WTC11 (cell line): Measurements from ENCODE around the gene SRM. TPM values are rescaled to one million over a fixed set of nuclear protein-coding genes. Genes with fewer than 3 reads are reported as not detected.

Experiments
- ATAC-seq: fragments of 200-7000 bp; cut with Tn5 transposase; 2 replicates; pipeline ENCODE4 v1.10.0; 2021; ENCODE audit warnings: mild to moderate bottlenecking, moderate library complexity
- CTCF ChIA-PET: fragments of 300-600 bp; sonication (Branson Sonifier 250); formaldehyde crosslinking; loops from one replicate; lab custom pipeline; 2021; ENCODE audit warnings: antibody characterized with exemption; lab: Charles Lee
- POLR2A ChIA-PET: fragments of 350-600 bp; sonication (Branson Sonifier 250); formaldehyde crosslinking; loops from one replicate; lab custom pipeline; 2021; ENCODE audit warnings: antibody characterized with exemption; lab: Charles Lee
- DNase-seq: peaks from one replicate; pipeline ENCODE4 v3.0.0; 2021; ENCODE audit warnings: low spot score
- H3K27ac Mint-ChIP-seq: 2 replicates; pipeline ENCODE4 v1.8.0; 2021; ENCODE audit warnings: mixed read lengths
- H3K27me3 Mint-ChIP-seq: 2 replicates; pipeline ENCODE4 v1.8.0; 2021; ENCODE audit warnings: low read depth, mild to moderate bottlenecking, moderate library complexity, mixed read lengths
- H3K36me3 Mint-ChIP-seq: 2 replicates; pipeline ENCODE4 v1.8.0; 2021; ENCODE audit warnings: mixed read lengths
- H3K4me1 Mint-ChIP-seq: 2 replicates; pipeline ENCODE4 v1.8.0; 2022; ENCODE audit warnings: mixed read lengths
- H3K4me3 Mint-ChIP-seq: 2 replicates; pipeline ENCODE4 v1.8.0; 2021; ENCODE audit warnings: mild to moderate bottlenecking, moderate library complexity, mixed read lengths
- H3K9me3 Mint-ChIP-seq: 2 replicates; pipeline ENCODE4 v1.8.0; 2021; ENCODE audit warnings: mixed read lengths
- AFF4 ChIP-seq: sonication (generic); formaldehyde crosslinking; IDR thresholded peaks from 2 replicates; pipeline ENCODE4 v1.8.1; 2023; ENCODE audit warnings: mild to moderate bottlenecking, missing genetic modification reagents, borderline replicate concordance
- CBFB ChIP-seq: sonication (generic); formaldehyde crosslinking; IDR thresholded peaks from 2 replicates; pipeline ENCODE4 v1.8.1; 2022; ENCODE audit warnings: mild to moderate bottlenecking, low read depth, missing genetic modification reagents
- CDX4 ChIP-seq: fragments of 250-450 bp; sonication (Bioruptor Pico); IDR thresholded peaks from 2 replicates; pipeline ENCODE4 v1.9.0; 2021; ENCODE audit warnings: moderate library complexity, mild to moderate bottlenecking, inconsistent platforms, borderline replicate concordance
- E2F5 ChIP-seq: sonication (generic); formaldehyde crosslinking; IDR thresholded peaks from 2 replicates; pipeline ENCODE4 v1.8.1; 2022; ENCODE audit warnings: mild to moderate bottlenecking, moderate library complexity, missing genetic modification reagents
- FOXK1 ChIP-seq: sonication (generic); formaldehyde crosslinking; IDR thresholded peaks from 2 replicates; pipeline ENCODE4 v1.8.0; 2022; ENCODE audit warnings: mild to moderate bottlenecking, moderate library complexity, missing genetic modification reagents
- GTF2I ChIP-seq: fragments of 250-450 bp; sonication (Bioruptor Pico); conservative IDR thresholded peaks from 2 replicates; pipeline ENCODE4 v1.4.0; 2021; ENCODE audit warnings: mild to moderate bottlenecking
- IRF2 ChIP-seq: sonication (generic); formaldehyde crosslinking; IDR thresholded peaks from 2 replicates; pipeline ENCODE4 v1.8.0; 2022; ENCODE audit warnings: low read depth, missing genetic modification reagents, borderline replicate concordance
- MXD4 ChIP-seq: fragments of 250-450 bp; sonication (Bioruptor Pico); IDR thresholded peaks from 2 replicates; pipeline ENCODE4 v1.8.0; 2021; ENCODE audit warnings: mild to moderate bottlenecking, moderate library complexity, borderline replicate concordance
- MYBL2 ChIP-seq: sonication (generic); formaldehyde crosslinking; IDR thresholded peaks from 2 replicates; pipeline ENCODE4 v1.8.1; 2023; ENCODE audit warnings: mild to moderate bottlenecking, moderate library complexity, missing genetic modification reagents
- NFYB ChIP-seq: sonication (generic); formaldehyde crosslinking; conservative IDR thresholded peaks from 2 replicates; pipeline ENCODE4 v1.8.0; 2022; ENCODE audit warnings: low read depth, missing genetic modification reagents
- NR3C1 ChIP-seq: sonication (generic); formaldehyde crosslinking; conservative IDR thresholded peaks from 2 replicates; pipeline ENCODE4 v1.8.1; 2023; ENCODE audit warnings: low read depth, mild to moderate bottlenecking, missing genetic modification reagents
- RELA ChIP-seq: sonication (generic); formaldehyde crosslinking; IDR thresholded peaks from 2 replicates; pipeline ENCODE4 v1.8.1; 2022; ENCODE audit warnings: missing genetic modification reagents, mild to moderate bottlenecking, borderline replicate concordance
- STAT6 ChIP-seq: sonication (generic); formaldehyde crosslinking; conservative IDR thresholded peaks from 2 replicates; pipeline ENCODE4 v1.8.1; 2023; ENCODE audit warnings: mild to moderate bottlenecking, low read depth, missing genetic modification reagents, moderate library complexity
- TEAD1 ChIP-seq: sonication (generic); formaldehyde crosslinking; IDR thresholded peaks from 2 replicates; pipeline ENCODE4 v1.8.0; 2022; ENCODE audit warnings: mild to moderate bottlenecking, missing genetic modification reagents
- USF1 ChIP-seq: sonication (generic); formaldehyde crosslinking; IDR thresholded peaks from 2 replicates; pipeline ENCODE4 v1.8.0; 2022; ENCODE audit warnings: mild to moderate bottlenecking, missing genetic modification reagents
- ZNF138 ChIP-seq: sonication (generic); formaldehyde crosslinking; conservative IDR thresholded peaks from 2 replicates; pipeline ENCODE4 v1.8.1; 2022; ENCODE audit warnings: mild to moderate bottlenecking, moderate library complexity, missing genetic modification reagents
- ZNF281 ChIP-seq: sonication (generic); formaldehyde crosslinking; IDR thresholded peaks from 2 replicates; pipeline ENCODE4 v1.8.0; 2023; ENCODE audit warnings: mild to moderate bottlenecking, missing genetic modification reagents
- ZNF416 ChIP-seq: fragments of 250-450 bp; sonication (Bioruptor Pico); IDR thresholded peaks from 2 replicates; pipeline ENCODE4 v1.9.0; 2021; ENCODE audit warnings: mild to moderate bottlenecking, inconsistent platforms
- total RNA-seq: library from RNA; stranded (reverse); gene quantifications from 3 replicates; pipeline ENCODE4 v1.2.3, GENCODE V29; 2021

SRM gene
- total RNA-seq, 1 experiment from 2014 or later, result 200 TPM

GRCh38 chr1:11027316-11027715 is 32.5 kb downstream of the SRM start (continued):
- no peak for TF ChIP-seq AFF4 (CRISPR knock-in tag)
- no peak for TF ChIP-seq ZNF138
- no peak for TF ChIP-seq ZNF281 (CRISPR knock-in tag)

GRCh38 chr1:11026903-11027302 is 32.9 kb downstream of the SRM start:
- no peak for DNase-seq
- H3K4me1 Mint-ChIP-seq, result peaks cover 15% of the 10 kb centered on the region; the same call in 1 of the 2 replicates
- no peak overlapping the region for H3K4me3 Mint-ChIP-seq
- H3K36me3 Mint-ChIP-seq, result peaks cover 50% of the 10 kb centered on the region
- POLR2A ChIA-PET, result no interaction called here
- ATAC-seq, result no peak
- peak overlapping the region; percentile 72 for H3K27ac Mint-ChIP-seq
- no peaks in the 10 kb centered on the region for H3K27me3 Mint-ChIP-seq
- TF ChIP-seq MYBL2 (no peak), NR3C1 (CRISPR knock-in tag) (no peak), IRF2 (CRISPR knock-in tag) (no peak), E2F5 (no peak), STAT6 (no peak), FOXK1 (no peak), MXD4 (CRISPR knock-in tag) (no peak), ZNF416 (no peak), GTF2I (no peak), CBFB (CRISPR knock-in tag) (no peak), USF1 (CRISPR knock-in tag) (no peak), NFYB (CRISPR knock-in tag) (no peak), TEAD1 (CRISPR knock-in tag) (no peak), CDX4 (CRISPR knock-in tag) (no peak), RELA (CRISPR knock-in tag) (no peak)
- TF ChIP-seq, all 79 proteins: peak for 0
- CTCF ChIA-PET, result interaction anchor here (3.7 kb wide), 1 partner anchor 11 kb away, joined by 14 read pairs; no protein-coding TSS in a partner anchor
- no peaks in the 10 kb centered on the region for H3K9me3 Mint-ChIP-seq
